Measurements from ENCODE around the gene CCN5.
"Not testable (repeated sequence)": the region's sequence is repeated elsewhere in the genome, so short reads cannot be mapped to it uniquely, and the experiment has no call there.

CCN5 gene

DNA sequence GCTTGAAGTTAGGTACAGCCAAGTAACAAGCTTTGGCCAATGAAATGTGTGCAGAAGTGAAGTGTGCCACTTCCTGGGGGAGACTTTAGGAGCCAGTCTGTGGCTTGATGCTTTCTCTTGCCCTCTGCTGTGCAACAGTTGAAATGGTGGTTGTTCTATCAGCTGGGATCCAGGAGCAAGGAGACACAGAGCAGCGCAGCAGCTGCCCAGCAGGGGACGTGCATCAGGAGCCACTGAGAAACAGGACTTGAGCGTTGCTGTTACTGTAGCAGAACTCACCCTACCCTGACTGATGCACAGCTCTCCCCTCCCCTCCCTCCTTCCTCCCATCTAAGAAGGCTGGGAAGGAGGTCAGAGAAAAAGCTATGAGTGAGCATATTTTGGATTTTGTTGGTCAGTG is 18.9 kb upstream of the CCN5 start:
- peak; percentile 12; the same call in 1 of the 2 replicates for TF ChIP-seq CTCF (conservative IDR thresholded peaks at IDR 0.05; ENCODE audit: low read length)
- no peak overlapping the region for H3K4me3 ChIP-seq (ENCODE audit: low read length)
- no peak for DNase-seq (ENCODE audit: low read depth)

DNA sequence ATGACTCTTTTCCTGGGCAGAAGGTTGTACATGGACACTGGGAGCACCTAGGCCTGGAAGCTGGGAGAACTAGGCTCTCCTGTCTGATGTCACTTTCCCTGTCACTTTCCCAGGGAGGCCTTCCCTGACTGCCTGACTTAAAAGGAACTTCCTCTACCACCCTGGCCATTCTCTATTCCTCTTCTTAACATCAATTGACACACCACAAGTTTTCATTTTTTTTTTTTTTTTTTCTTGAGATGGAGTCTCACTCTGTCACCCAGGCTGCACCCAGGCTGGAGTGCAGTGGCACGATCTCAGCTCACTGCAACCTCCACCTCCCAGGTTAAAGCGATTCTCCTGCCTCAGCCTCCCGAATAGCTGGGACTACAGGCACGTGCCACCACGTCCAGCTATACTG is 18.1 kb upstream of the CCN5 start:
- not testable (repeated sequence) for DNase-seq (ENCODE audit: low read depth); H3K4me3 ChIP-seq (ENCODE audit: low read length)

- H3K4me3 ChIP-seq (ENCODE audit: low read length): no peak overlapping the region
- DNase-seq (ENCODE audit: low read depth): no peak
- TF ChIP-seq CTCF (conservative IDR thresholded peaks at IDR 0.05; ENCODE audit: low read length): no peak
These were observed 16.8 kb upstream of the CCN5 start for GRCh38 chr20:44698351-44698750.

- DNase-seq (ENCODE audit: low read depth): no peak
- no peak for TF ChIP-seq CTCF (conservative IDR thresholded peaks at IDR 0.05; ENCODE audit: low read length)
- no peak overlapping the region for H3K4me3 ChIP-seq (ENCODE audit: low read length)
These were observed 14.9 kb upstream of the CCN5 start for GRCh38 chr20:44700306-44700705.

DNA sequence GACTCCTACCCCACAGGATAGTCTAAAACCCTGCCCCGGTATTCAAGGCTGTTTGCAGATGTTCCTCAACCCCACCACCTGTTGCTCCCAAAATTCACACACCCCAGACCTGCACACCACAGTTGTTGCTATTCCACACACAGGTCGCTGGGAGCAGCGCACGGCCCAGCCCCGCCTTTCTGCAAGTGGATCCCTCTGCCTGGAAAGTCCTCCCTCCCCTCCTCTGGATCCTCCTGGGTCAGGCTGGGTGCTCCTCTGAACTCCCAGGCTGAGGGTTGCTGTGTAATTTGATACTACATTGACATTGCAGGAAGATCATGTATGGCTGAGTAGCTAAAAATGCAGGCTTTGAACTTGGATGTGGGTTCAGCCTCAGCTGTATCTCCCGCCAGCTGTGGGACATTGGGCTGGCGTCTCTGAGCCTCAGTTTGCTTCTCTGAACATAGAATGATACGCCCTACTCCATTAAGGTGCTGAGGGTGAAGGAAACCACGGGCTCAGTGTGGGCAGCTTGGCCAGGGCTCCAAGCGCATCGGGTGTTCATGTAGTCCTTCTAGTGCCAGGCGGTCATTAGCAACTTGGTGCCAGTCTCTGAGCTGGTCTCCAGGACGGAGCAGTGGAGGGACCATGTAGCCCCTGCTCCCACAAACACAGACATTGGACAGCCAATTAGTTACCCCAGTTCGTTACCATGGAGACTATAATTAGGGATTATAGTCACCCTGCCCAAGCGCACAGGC is 13.9 kb upstream of the CCN5 start:
- no peak for TF ChIP-seq CTCF (conservative IDR thresholded peaks at IDR 0.05; ENCODE audit: low read length)
- peak; percentile 45 for DNase-seq (ENCODE audit: low read depth)
- no peak overlapping the region for H3K4me3 ChIP-seq (ENCODE audit: low read length)

DNA sequence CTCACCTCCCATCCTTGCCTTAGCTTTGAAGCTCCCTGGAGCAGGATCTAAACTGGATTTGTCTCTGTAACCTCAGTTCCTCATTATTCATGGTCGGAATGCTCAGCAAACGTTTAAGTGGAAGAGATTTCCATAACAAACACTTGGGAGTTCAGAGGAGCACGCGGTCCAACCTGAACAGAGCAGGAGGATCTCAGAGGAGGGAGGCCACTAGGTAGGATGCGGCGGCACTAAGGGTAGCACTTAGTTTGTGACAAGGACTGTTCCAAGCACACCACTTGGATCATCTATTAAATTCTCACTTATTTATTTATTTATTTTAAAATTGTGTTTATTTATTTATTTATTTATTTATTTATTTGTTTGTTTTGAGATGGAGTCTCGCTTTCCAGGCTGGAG is 13.3 kb upstream of the CCN5 start:
- no peak overlapping the region for H3K4me3 ChIP-seq (ENCODE audit: low read length)
- TF ChIP-seq CTCF (conservative IDR thresholded peaks at IDR 0.05; ENCODE audit: low read length): no peak
- DNase-seq (ENCODE audit: low read depth): no peak

- DNase-seq (ENCODE audit: low read depth): peak; percentile 97
- no peak overlapping the region for H3K4me3 ChIP-seq (ENCODE audit: low read length)
- no peak for TF ChIP-seq CTCF (conservative IDR thresholded peaks at IDR 0.05; ENCODE audit: low read length)
These were observed 12.4 kb upstream of the CCN5 start for GRCh38 chr20:44702776-44703175.
